HEK293T (cell line): ENCODE data around the gene IL1R1.

Experiments
- NFRKB ChIP-seq: fragments of 450-650 bp; IDR thresholded peaks from 2 replicates; pipeline ENCODE4 v1.6.1; 2016; ENCODE audit warnings: mild to moderate bottlenecking, moderate library complexity
- SP1 ChIP-seq: fragments of 450-650 bp; IDR thresholded peaks from 2 replicates; pipeline ENCODE4 v1.6.1; 2017

DNA sequence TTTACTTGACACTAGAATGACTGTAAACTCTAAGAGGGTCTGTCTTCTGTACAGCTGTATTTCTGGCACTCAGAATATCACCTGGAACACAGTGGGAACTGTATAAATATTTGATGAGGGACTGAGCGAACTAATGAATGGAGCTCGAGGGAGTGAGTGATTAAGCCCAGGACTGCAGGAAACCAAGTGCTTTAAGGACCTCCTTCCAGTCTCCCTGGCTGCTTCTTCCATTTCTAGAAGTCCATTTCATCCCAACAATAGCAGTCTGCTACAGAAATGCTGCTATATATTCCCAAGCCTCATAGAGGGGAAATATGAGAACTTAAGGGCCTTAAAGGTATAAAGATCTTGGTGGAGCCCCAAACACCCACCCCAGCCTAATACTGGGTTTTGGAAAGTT lies 41.5 kb downstream of the IL1R1 start:
- TF ChIP-seq NFRKB: no peak
- TF ChIP-seq SP1: no peak
